ENCODE measurements around the gene RITA1.

DNA sequence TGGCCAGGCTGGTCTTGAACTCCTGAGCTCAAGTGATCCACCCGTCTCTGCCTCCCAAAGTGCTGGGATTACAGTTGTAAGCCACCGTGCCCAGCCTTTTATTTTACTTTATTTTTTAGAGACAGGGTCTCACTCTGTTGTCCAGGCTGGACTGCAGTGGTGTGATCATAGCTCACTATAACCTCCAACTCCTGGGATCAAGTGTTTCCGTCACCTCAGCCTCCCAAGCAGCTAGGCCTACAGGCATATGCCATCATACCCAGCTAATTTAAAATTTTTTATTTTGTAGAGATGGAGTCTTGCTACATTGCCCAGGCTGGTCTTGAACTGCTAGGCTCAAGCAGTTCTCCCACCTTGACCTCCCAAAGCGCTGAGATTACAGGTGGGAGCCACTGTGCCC lies 39.4 kb downstream of the RITA1 start:
- TF ChIP-seq YY1 (IDR thresholded peaks at IDR 0.05; ENCODE audit: insufficient read depth, insufficient read length) (no peak), ZNF274 (IDR thresholded peaks at IDR 0.05; ENCODE audit: low read depth, low read length) (no peak), SUZ12 (IDR thresholded peaks at IDR 0.05; ENCODE audit: extremely low read depth, insufficient read depth, insufficient read length) (no peak)

Measured in NT2/D1 (cell line).